ENCODE results near the gene CNGA1.
A peak's percentile ranks its signal among the peaks of the same experiment; 100 is the strongest.

Gene CNGA1

DNA sequence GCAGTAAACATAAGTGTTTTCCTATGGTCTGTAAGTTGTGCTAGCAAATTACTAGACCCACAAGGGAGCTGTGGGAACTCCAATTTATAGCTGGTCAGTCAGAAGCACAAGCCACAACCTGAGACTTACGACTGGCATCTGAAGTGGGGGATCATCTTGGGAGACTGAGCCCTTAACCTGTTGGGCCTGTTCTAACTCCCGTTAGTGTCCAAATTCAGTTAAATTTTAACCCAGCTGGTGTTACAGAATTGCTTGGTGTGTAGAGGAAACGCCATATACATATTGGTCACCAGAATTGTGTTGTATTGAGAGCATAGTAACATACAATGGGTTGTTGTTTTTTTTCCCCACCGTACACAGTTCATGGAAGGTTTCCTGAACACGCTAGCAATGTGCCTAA, 77.0 kb downstream of the CNGA1 start:
- Histone ChIP-seq H3K27ac (ENCODE audit: low read length) (no peak overlapping the region), H3K36me3 (ENCODE audit: insufficient read depth, low read length) (no peaks in the 10 kb centered on the region), H3K4me3 (ENCODE audit: low read depth in 1 of 2, low read length in 2 of 2) (no peak overlapping the region), H4K20me1 (ENCODE audit: insufficient read depth, low read length) (no peaks in the 10 kb centered on the region), H3K9me3 (ENCODE audit: insufficient read depth, low read length, severe bottlenecking) (no peaks in the 10 kb centered on the region), H3K27me3 (ENCODE audit: insufficient read depth, low read length, poor library complexity) (peaks cover 5% of the 10 kb centered on the region), H3K4me1 (ENCODE audit: insufficient read depth, low read length) (no peaks in the 10 kb centered on the region), H3K4me2 (ENCODE audit: insufficient read depth, low read length) (no peak overlapping the region), H2AFZ (ENCODE audit: low read depth, low read length) (no peak overlapping the region), H3K9ac (ENCODE audit: low read depth, low read length) (no peak overlapping the region), H3K79me2 (ENCODE audit: insufficient read depth, low read length) (no peaks in the 10 kb centered on the region)
- ATAC-seq (ENCODE audit: insufficient read depth, low read depth) = no peak
- DNase-seq = no peak
- TF ChIP-seq EZH2 (IDR thresholded peaks at IDR 0.05; ENCODE audit: borderline replicate concordance, low read depth, low read length, severe bottlenecking) = no peak
- no peak for TF ChIP-seq CTCF (IDR thresholded peaks at IDR 0.05; ENCODE audit: borderline replicate concordance, extremely low read depth, low read length, poor library complexity, severe bottlenecking)

DNA sequence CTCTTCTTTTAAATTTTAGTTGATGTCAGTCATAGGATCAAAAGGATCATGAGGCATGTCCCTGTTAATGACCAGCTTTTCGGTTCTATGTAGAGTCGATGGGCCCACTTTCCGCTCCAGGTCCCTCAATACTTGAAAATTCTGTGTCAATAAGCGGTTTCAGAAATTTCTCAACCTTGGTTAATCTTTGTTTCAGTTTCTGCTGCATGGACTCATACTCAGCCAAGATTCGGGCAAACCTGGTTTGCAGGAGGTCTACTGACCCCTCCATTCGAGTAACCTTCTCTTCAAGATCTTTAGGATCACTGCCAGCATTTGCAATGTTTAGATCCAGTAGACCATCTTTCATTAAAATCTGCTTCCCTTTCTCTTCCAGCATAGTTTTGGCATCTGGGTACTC, 80.1 kb downstream of the CNGA1 start:
- DNase-seq (no peak), ATAC-seq (ENCODE audit: insufficient read depth, low read depth) (no peak)
- Histone ChIP-seq H4K20me1 (ENCODE audit: insufficient read depth, low read length) (no peaks in the 10 kb centered on the region), H3K27me3 (ENCODE audit: insufficient read depth, low read length, poor library complexity) (peaks cover 5% of the 10 kb centered on the region), H3K79me2 (ENCODE audit: insufficient read depth, low read length) (no peaks in the 10 kb centered on the region), H3K4me1 (ENCODE audit: insufficient read depth, low read length) (no peaks in the 10 kb centered on the region), H3K9ac (ENCODE audit: low read depth, low read length) (no peak overlapping the region), H3K4me3 (ENCODE audit: low read depth in 1 of 2, low read length in 2 of 2) (no peak overlapping the region), H3K36me3 (ENCODE audit: insufficient read depth, low read length) (no peaks in the 10 kb centered on the region), H2AFZ (ENCODE audit: low read depth, low read length) (no peak overlapping the region), H3K4me2 (ENCODE audit: insufficient read depth, low read length) (no peak overlapping the region), H3K27ac (ENCODE audit: low read length) (no peak overlapping the region), H3K9me3 (ENCODE audit: insufficient read depth, low read length, severe bottlenecking) (no peaks in the 10 kb centered on the region)
- TF ChIP-seq EZH2 (IDR thresholded peaks at IDR 0.05; ENCODE audit: borderline replicate concordance, low read depth, low read length, severe bottlenecking) = no peak
- no peak for TF ChIP-seq CTCF (IDR thresholded peaks at IDR 0.05; ENCODE audit: borderline replicate concordance, extremely low read depth, low read length, poor library complexity, severe bottlenecking)

DNA sequence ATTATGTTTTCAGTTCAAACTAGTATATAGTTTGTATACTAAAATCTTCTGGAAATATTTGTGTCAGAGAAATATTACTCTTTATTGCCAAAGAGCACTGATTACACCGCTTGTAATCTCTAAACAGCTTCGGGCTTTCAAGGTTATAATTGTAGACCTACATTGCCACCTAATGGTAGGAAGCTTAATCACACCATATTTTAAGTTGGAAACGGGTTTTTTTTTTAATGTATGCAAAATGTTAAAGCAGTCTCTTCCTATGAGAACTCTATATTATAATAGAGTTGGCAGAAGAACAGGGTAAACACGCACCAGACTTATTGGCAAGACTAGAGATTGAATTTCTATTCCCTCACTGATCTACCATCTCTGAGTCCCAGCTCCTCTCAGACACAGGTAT, 82.6 kb downstream of the CNGA1 start:
- no peak overlapping the region for H3K27ac ChIP-seq (ENCODE audit: low read length)
- no peaks in the 10 kb centered on the region for H3K79me2 ChIP-seq (ENCODE audit: insufficient read depth, low read length)
- TF ChIP-seq EZH2 (IDR thresholded peaks at IDR 0.05; ENCODE audit: borderline replicate concordance, low read depth, low read length, severe bottlenecking) = no peak
- TF ChIP-seq CTCF (IDR thresholded peaks at IDR 0.05; ENCODE audit: borderline replicate concordance, extremely low read depth, low read length, poor library complexity, severe bottlenecking) = peak; percentile 73
- H3K4me3 ChIP-seq (ENCODE audit: low read depth in 1 of 2, low read length in 2 of 2) = no peak overlapping the region
- peaks cover 3% of the 10 kb centered on the region for H3K27me3 ChIP-seq (ENCODE audit: insufficient read depth, low read length, poor library complexity)
- no peak overlapping the region for H3K9ac ChIP-seq (ENCODE audit: low read depth, low read length)
- H3K4me2 ChIP-seq (ENCODE audit: insufficient read depth, low read length) = no peak overlapping the region
- no peaks in the 10 kb centered on the region for H3K36me3 ChIP-seq (ENCODE audit: insufficient read depth, low read length)
- peak; percentile 49; the same call in 2 of the 3 replicates for ATAC-seq (ENCODE audit: insufficient read depth, low read depth)
- H3K4me1 ChIP-seq (ENCODE audit: insufficient read depth, low read length) = no peaks in the 10 kb centered on the region
- no peak for DNase-seq
- H2AFZ ChIP-seq (ENCODE audit: low read depth, low read length) = no peak overlapping the region
- H3K9me3 ChIP-seq (ENCODE audit: insufficient read depth, low read length, severe bottlenecking) = no peaks in the 10 kb centered on the region
- H4K20me1 ChIP-seq (ENCODE audit: insufficient read depth, low read length) = no peaks in the 10 kb centered on the region
